ENCODE data around the gene RTL5. TPM values are rescaled to one million over a fixed set of nuclear protein-coding genes. Genes with fewer than 3 reads are reported as not detected.

RTL5 gene
- polyA plus RNA-seq, 1 donor (not counting 4 experiments of a cell fraction or from before 2014, with no cell fraction given), result 0.09 TPM

- Histone ChIP-seq H3K9me1 (ENCODE audit: control insufficient read depth, extremely low read depth, insufficient read depth, low read length) (no peaks in the 10 kb centered on the region), H3K27ac (ENCODE audit: control insufficient read depth, insufficient read depth, low read length) (no peak overlapping the region), H3K9ac (ENCODE audit: control insufficient read depth, extremely low read depth, insufficient read depth, low read length) (no peak overlapping the region), H3K9me3 (ENCODE audit: control insufficient read depth, low read depth, low read length) (no peaks in the 10 kb centered on the region), H3K4me3 (ENCODE audit: control insufficient read depth in 2 of 3, extremely low read depth in 1 of 3, insufficient read depth in 2 of 3, low read depth in 1 of 3, low read length in 3 of 3) (no peak overlapping the region), H3K79me2 (ENCODE audit: control insufficient read depth, insufficient read depth, low read length) (no peaks in the 10 kb centered on the region), H3K27me3 (ENCODE audit: control insufficient read depth, extremely low read depth, insufficient read depth, low read length) (peaks cover 15% of the 10 kb centered on the region), H4K20me1 (ENCODE audit: control insufficient read depth, extremely low read depth, insufficient read depth, low read length) (peaks cover 2% of the 10 kb centered on the region), H3K4me2 (ENCODE audit: control insufficient read depth, extremely low read depth, insufficient read depth, low read depth, low read length) (no peak overlapping the region), H3K4me1 (ENCODE audit: control insufficient read depth, extremely low read depth, insufficient read depth, low read length) (no peaks in the 10 kb centered on the region), H2AFZ (ENCODE audit: control insufficient read depth, low read length) (no peak overlapping the region), H3K36me3 (ENCODE audit: control insufficient read depth in 2 of 2, extremely low read depth in 1 of 2, insufficient read depth in 2 of 2, low read length in 2 of 2) (no peaks in the 10 kb centered on the region)
- DNase-seq (ENCODE audit: low read depth, low spot score) (no peak), FAIRE-seq (no peak)
- TF ChIP-seq, protein P1, sequence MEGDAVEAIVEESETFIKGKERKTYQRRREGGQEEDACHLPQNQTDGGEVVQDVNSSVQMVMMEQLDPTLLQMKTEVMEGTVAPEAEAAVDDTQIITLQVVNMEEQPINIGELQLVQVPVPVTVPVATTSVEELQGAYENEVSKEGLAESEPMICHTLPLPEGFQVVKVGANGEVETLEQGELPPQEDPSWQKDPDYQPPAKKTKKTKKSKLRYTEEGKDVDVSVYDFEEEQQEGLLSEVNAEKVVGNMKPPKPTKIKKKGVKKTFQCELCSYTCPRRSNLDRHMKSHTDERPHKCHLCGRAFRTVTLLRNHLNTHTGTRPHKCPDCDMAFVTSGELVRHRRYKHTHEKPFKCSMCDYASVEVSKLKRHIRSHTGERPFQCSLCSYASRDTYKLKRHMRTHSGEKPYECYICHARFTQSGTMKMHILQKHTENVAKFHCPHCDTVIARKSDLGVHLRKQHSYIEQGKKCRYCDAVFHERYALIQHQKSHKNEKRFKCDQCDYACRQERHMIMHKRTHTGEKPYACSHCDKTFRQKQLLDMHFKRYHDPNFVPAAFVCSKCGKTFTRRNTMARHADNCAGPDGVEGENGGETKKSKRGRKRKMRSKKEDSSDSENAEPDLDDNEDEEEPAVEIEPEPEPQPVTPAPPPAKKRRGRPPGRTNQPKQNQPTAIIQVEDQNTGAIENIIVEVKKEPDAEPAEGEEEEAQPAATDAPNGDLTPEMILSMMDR (optimal IDR thresholded peaks at IDR 0.05 in 1 of 3, IDR thresholded peaks at IDR 0.05 in 1 of 3, conservative IDR thresholded peaks at IDR 0.05 in 1 of 3; ENCODE audit: extremely low read depth in 1 of 3, insufficient read depth in 2 of 3, low read length in 3 of 3), result no peak
- no peak for TF ChIP-seq EZH2 (IDR thresholded peaks at IDR 0.05; ENCODE audit: low read length)
- dilution Hi-C loops (cut with MboI; ENCODE audit: extremely low pct_ligation_motif_present, low sequenced_read_pairs), result no loop called here
Measured at GRCh38 chrX:72089254-72089653, 42.5 kb downstream of the RTL5 start.

DNA sequence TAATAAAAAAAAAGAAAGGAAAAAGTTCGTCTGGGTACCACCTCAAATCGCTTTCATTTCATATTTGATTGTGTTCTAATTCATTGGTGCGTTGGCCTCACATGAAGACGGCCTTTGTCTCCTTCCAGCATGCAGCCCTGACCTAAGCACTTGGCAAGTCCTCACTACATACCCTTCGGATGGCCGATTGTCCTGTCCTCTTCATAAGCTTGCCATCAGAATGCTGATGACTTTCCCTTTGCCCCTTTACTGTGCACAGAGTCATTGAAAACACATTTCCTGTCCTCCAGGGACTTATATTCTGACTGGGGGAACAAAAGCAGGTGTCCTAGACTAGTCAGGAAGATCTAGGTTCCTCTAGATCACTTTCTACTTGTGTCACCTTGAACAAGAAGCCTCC is 43.0 kb downstream of the RTL5 start:
- dilution Hi-C loops (cut with MboI; ENCODE audit: extremely low pct_ligation_motif_present, low sequenced_read_pairs), result no loop called here

More for the DNA sequence above, 43.0 kb downstream of the RTL5 start:
- DNase-seq (ENCODE audit: low read depth, low spot score) (no peak), FAIRE-seq (no peak)
- H3K27ac ChIP-seq (ENCODE audit: control insufficient read depth, insufficient read depth, low read length), result no peak overlapping the region
- no peaks in the 10 kb centered on the region for H3K9me1 ChIP-seq (ENCODE audit: control insufficient read depth, extremely low read depth, insufficient read depth, low read length)
- no peaks in the 10 kb centered on the region for H3K36me3 ChIP-seq (ENCODE audit: control insufficient read depth in 2 of 2, extremely low read depth in 1 of 2, insufficient read depth in 2 of 2, low read length in 2 of 2)
- H3K79me2 ChIP-seq (ENCODE audit: control insufficient read depth, insufficient read depth, low read length), result no peaks in the 10 kb centered on the region
- no peak overlapping the region for H3K4me3 ChIP-seq (ENCODE audit: control insufficient read depth in 2 of 3, extremely low read depth in 1 of 3, insufficient read depth in 2 of 3, low read depth in 1 of 3, low read length in 3 of 3)
- H3K27me3 ChIP-seq (ENCODE audit: control insufficient read depth, extremely low read depth, insufficient read depth, low read length), result peaks cover 15% of the 10 kb centered on the region
- H3K4me1 ChIP-seq (ENCODE audit: control insufficient read depth, extremely low read depth, insufficient read depth, low read length), result no peaks in the 10 kb centered on the region
- H3K9me3 ChIP-seq (ENCODE audit: control insufficient read depth, low read depth, low read length), result no peaks in the 10 kb centered on the region
- no peak overlapping the region for H2AFZ ChIP-seq (ENCODE audit: control insufficient read depth, low read length)
- H3K4me2 ChIP-seq (ENCODE audit: control insufficient read depth, extremely low read depth, insufficient read depth, low read depth, low read length), result no peak overlapping the region
- no peak for TF ChIP-seq EZH2 (IDR thresholded peaks at IDR 0.05; ENCODE audit: low read length)
- TF ChIP-seq, protein P1 (optimal IDR thresholded peaks at IDR 0.05 in 1 of 3, IDR thresholded peaks at IDR 0.05 in 1 of 3, conservative IDR thresholded peaks at IDR 0.05 in 1 of 3; ENCODE audit: extremely low read depth in 1 of 3, insufficient read depth in 2 of 3, low read length in 3 of 3), result no peak
- peaks cover 2% of the 10 kb centered on the region for H4K20me1 ChIP-seq (ENCODE audit: control insufficient read depth, extremely low read depth, insufficient read depth, low read length)
- no peak overlapping the region for H3K9ac ChIP-seq (ENCODE audit: control insufficient read depth, extremely low read depth, insufficient read depth, low read length)
